Choroid plexus epithelial cell (primary cell): ENCODE data around the gene R3HCC1L.

Source experiments
- DNase-seq: peaks from one replicate; pipeline ENCODE4 v3.0.0-alpha.2; 2010; ENCODE audit warnings: low read depth
- H3K4me3 ChIP-seq: 2 replicates; pipeline ENCODE4 v1.5.1; 2011; ENCODE audit warnings: low read depth, mild to moderate bottlenecking, control low read depth, low read length, moderate library complexity
- TF ChIP-seq, protein P1 (sequence below): conservative IDR thresholded peaks from 2 replicates; pipeline ENCODE4 v1.5.1; 2011; ENCODE audit warnings: low read depth, mild to moderate bottlenecking, control low read depth, inconsistent platforms, low read length, moderate library complexity

R3HCC1L gene

GRCh38 chr10:98264378-98265065 lies 130.1 kb downstream of the R3HCC1L start:
- no peak overlapping the region for H3K4me3 ChIP-seq
- TF ChIP-seq, protein P1, sequence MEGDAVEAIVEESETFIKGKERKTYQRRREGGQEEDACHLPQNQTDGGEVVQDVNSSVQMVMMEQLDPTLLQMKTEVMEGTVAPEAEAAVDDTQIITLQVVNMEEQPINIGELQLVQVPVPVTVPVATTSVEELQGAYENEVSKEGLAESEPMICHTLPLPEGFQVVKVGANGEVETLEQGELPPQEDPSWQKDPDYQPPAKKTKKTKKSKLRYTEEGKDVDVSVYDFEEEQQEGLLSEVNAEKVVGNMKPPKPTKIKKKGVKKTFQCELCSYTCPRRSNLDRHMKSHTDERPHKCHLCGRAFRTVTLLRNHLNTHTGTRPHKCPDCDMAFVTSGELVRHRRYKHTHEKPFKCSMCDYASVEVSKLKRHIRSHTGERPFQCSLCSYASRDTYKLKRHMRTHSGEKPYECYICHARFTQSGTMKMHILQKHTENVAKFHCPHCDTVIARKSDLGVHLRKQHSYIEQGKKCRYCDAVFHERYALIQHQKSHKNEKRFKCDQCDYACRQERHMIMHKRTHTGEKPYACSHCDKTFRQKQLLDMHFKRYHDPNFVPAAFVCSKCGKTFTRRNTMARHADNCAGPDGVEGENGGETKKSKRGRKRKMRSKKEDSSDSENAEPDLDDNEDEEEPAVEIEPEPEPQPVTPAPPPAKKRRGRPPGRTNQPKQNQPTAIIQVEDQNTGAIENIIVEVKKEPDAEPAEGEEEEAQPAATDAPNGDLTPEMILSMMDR = no peak
- DNase-seq = no peak

DNA sequence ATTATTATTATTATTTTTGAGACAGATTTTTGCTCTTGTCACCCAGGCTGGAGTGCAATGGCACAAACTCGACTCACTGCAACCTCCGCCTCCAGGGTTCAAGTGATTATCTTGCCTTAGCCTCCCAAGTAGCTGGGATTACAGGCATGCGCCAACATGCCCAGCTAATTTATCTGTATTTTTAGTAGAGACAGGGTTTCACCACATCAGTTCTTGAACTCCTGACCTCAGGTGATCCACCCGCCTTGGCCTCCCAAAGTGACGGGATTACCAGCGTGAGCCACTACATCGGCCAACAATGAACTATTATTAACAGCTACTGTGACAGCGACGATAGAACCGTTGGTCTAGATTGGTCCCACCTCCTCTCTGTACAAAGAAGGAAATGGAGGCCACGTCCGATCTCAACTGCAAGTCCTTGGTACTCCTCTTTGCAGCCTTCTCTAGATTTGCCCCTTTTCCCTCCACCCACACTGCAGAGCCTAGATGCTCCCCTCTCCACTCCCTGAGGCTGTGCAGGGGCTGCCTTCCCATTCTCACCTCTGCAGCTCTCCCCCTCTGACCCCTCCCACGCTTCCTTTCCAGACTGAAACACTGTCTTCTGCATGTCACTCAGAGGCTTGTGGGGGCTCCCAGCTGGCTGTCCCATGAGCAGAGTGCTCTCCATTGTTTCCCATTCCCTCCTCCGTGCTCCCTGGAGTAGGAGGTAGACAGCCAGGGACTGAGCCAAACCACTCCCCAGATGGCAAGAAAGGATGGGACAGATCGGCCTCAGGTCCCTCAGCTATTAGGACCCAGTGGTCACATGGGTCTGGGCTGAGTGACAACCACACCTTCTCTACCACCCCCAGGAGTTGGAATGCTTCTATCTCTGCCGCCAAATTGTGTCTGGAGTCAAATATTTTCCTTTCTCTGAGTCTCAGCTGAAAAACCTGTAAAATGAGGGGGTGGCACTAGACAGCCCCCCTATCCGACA lies 131.2 kb downstream of the R3HCC1L start:
- DNase-seq = no peak
- TF ChIP-seq, protein P1 = no peak
- no peak overlapping the region for H3K4me3 ChIP-seq

- DNase-seq = no peak
- TF ChIP-seq, protein P1 = no peak
Observed at GRCh38 chr10:98266647-98267046, 132.2 kb downstream of the R3HCC1L start.

DNA sequence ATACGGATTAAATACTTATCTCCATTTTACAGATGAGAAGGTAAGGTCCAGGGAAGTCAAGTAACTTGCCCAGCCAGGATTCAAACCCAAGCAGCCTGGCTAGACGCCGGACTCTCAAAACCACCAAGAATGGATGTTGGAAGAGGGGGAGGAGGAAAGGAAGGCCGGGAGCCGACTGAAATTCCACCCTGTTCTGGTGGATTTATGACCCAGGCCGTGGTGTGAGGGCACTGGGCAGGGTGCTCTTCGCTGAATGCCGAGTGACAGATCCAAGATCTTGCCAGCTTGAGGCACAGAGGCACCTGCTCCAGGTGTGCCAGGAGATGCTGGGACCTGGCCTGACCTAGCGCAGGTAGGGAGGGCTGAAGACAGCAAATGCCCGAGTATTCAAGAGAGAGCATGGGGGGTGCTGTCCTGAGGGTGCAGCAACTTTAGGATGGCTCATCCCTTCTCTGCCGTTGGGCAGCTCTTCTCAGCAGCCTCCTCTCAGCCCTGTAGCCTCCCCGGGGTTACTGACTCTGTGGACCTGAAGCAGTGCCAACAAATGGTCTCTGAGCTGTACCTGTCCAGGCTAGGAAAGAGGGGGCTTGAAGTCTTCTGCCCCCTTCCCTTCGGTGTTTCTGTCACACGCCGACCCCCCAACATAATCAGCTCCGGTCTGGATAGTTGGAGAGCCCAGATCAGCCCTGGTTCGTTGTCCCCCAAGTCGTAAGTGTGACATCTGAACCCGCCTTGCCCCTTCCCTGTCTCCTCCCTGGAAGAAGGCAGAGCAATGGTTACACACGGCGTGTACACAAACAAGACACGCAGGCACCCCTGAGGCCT lies 132.8 kb downstream of the R3HCC1L start:
- TF ChIP-seq, protein P1 = no peak
- DNase-seq = peak; percentile 11
- peak overlapping the region; percentile 57 for H3K4me3 ChIP-seq

More at GRCh38 chr10:98266647-98267046, 132.2 kb downstream of the R3HCC1L start:
- no peak overlapping the region for H3K4me3 ChIP-seq

- TF ChIP-seq, protein P1 = no peak
- H3K4me3 ChIP-seq = peak within 1 kb of the TSS; percentile 57
- peak; percentile 31 for DNase-seq
Observed at GRCh38 chr10:98267894-98268693, 133.6 kb downstream of the R3HCC1L start, which contains the start of gene LOXL4. Gene LOXL4 (minus strand): TSS chr10:98268194. CDS start chr10:98263019, 5,175 bp downstream.
